IMR-90 (cell line): ENCODE results near the gene NXPH4. TPM values are rescaled to one million over a fixed set of nuclear protein-coding genes. Genes with fewer than 3 reads are reported as not detected.

Experiments
- ATAC-seq: fragments of 200-7000 bp; cut with Tn5 transposase; 2 replicates; pipeline ENCODE4 v1.9.1; 2020; ENCODE audit warnings: low read depth, mild to moderate bottlenecking, moderate library complexity
- BruUV-seq: library from RNA; stranded (reverse); fragments of 400-500 nt; replicated peaks from 2 replicates; lab custom pipeline; 2021; lab: Mats Ljungman, UMichigan
- CTCF ChIA-PET: fragments of 300-600 bp; formaldehyde crosslinking; extraction: SDS; loops from one replicate; lab custom pipeline; 2021; ENCODE audit warnings: antibody characterized with exemption; lab: Yijun Ruan, JAX
- POLR2A ChIA-PET: fragments of 300-600 bp; sonication (Branson Sonifier 250); formaldehyde crosslinking; loops from one replicate; lab custom pipeline; 2022; ENCODE audit warnings: antibody characterized with exemption; ENCODE audit not compliant: unreplicated experiment; lab: Charles Lee
- DNase-seq: peaks from one replicate; pipeline ENCODE4 v3.0.0; 2013
- H2AFZ ChIP-seq: replicated peaks from 2 replicates; pipeline ENCODE3; 2013; ENCODE audit warnings: low read length, mild to moderate bottlenecking; ENCODE audit not compliant: poor library complexity
- H2AK5ac ChIP-seq: 2 replicates; pipeline ENCODE4 v1.6.1; 2013; ENCODE audit warnings: low read depth, low read length, inconsistent platforms
- H2AK9ac ChIP-seq: replicated peaks from 2 replicates; pipeline ENCODE3; 2013; ENCODE audit warnings: mild to moderate bottlenecking, low read depth, low read length, moderate library complexity; ENCODE audit not compliant: poor library complexity
- H2BK120ac ChIP-seq: 2 replicates; pipeline ENCODE4 v1.6.1; 2013; ENCODE audit warnings: low read depth, low read length, inconsistent platforms
- H2BK15ac ChIP-seq: 3 replicates; pipeline ENCODE4 v1.6.1; 2013; ENCODE audit warnings: low read depth, low read length, inconsistent platforms
- H2BK20ac ChIP-seq: 2 replicates; pipeline ENCODE4 v1.6.1; 2013; ENCODE audit warnings: low read depth, mild to moderate bottlenecking, inconsistent platforms, low read length, moderate library complexity
- H2BK5ac ChIP-seq: 2 replicates; pipeline ENCODE4 v1.6.1; 2013; ENCODE audit warnings: mild to moderate bottlenecking, low read depth, low read length, inconsistent platforms; ENCODE audit not compliant: poor library complexity, severe bottlenecking
- H3K14ac ChIP-seq: replicated peaks from 2 replicates; pipeline ENCODE4 v1.6.1; 2013; ENCODE audit warnings: low read depth, low read length, inconsistent platforms
- H3K18ac ChIP-seq: 2 replicates; pipeline ENCODE4 v1.6.1; 2013; ENCODE audit warnings: low read depth, low read length, control low read depth
- H3K23ac ChIP-seq: 2 replicates; pipeline ENCODE4 v1.6.1; 2013; ENCODE audit warnings: low read depth, low read length, inconsistent platforms
- H3K27ac ChIP-seq: 2 replicates; pipeline ENCODE4 v1.5.1; 2013; ENCODE audit warnings: mild to moderate bottlenecking, control low read depth, low read length; ENCODE audit not compliant: insufficient read depth
- H3K27me3 ChIP-seq: 2 replicates; pipeline ENCODE4 v1.6.1; 2013; ENCODE audit warnings: low read length; ENCODE audit not compliant: control insufficient read depth, insufficient read depth
- H3K36me3 ChIP-seq: 2 replicates; pipeline ENCODE4 v1.6.1; 2013; ENCODE audit warnings: low read length, mixed read lengths; ENCODE audit not compliant: control insufficient read depth, insufficient read depth
- H3K4ac ChIP-seq: 2 replicates; pipeline ENCODE4 v1.6.1; 2013; ENCODE audit warnings: low read depth, low read length, inconsistent platforms
- H3K4me1 ChIP-seq: 2 replicates; pipeline ENCODE4 v1.6.1; 2013; ENCODE audit warnings: low read length, mixed read lengths; ENCODE audit not compliant: control insufficient read depth, insufficient read depth
- H3K4me2 ChIP-seq: 2 replicates; pipeline ENCODE4 v1.6.1; 2013; ENCODE audit warnings: low read depth, mild to moderate bottlenecking, control low read depth, low read length, moderate library complexity
- H3K4me3 ChIP-seq: 2 replicates; pipeline ENCODE4 v1.5.1; 2013; ENCODE audit warnings: low read depth, mild to moderate bottlenecking, control low read depth, low read length, moderate library complexity; ENCODE audit not compliant: insufficient read depth
- H3K56ac ChIP-seq: 2 replicates; pipeline ENCODE4 v1.6.1; 2013; ENCODE audit warnings: low read length, inconsistent platforms; ENCODE audit not compliant: insufficient read depth; ENCODE audit errors: extremely low read depth
- H3K79me1 ChIP-seq, 2 experiments: 2 replicates each; pipeline ENCODE4 v1.6.1; 2013; ENCODE audit warnings: low read length in 2 of 2, inconsistent platforms in 1 of 2, low read depth in 1 of 2
- H3K9ac ChIP-seq: 2 replicates; pipeline ENCODE4 v1.6.1; 2013; ENCODE audit warnings: low read depth, low read length, control low read depth
- H3K9me1 ChIP-seq: 2 replicates; pipeline ENCODE4 v1.6.1; 2013; ENCODE audit warnings: low read length, inconsistent platforms; ENCODE audit not compliant: insufficient read depth
- H3K9me3 ChIP-seq: 2 replicates; pipeline ENCODE4 v1.6.1; 2013; ENCODE audit warnings: low read length; ENCODE audit not compliant: control insufficient read depth, insufficient read depth
- H4K20me1 ChIP-seq: 2 replicates; pipeline ENCODE4 v1.6.1; 2013; ENCODE audit warnings: low read length, inconsistent platforms; ENCODE audit not compliant: insufficient read depth
- H4K5ac ChIP-seq: 2 replicates; pipeline ENCODE4 v1.6.1; 2013; ENCODE audit warnings: mild to moderate bottlenecking, low read depth, low read length, control low read depth
- H4K8ac ChIP-seq, 2 experiments: 2 replicates each; pipeline ENCODE4 v1.6.1; 2013; ENCODE audit warnings: low read depth in 2 of 2, low read length in 2 of 2, control low read depth in 1 of 2, inconsistent platforms in 1 of 2
- H4K91ac ChIP-seq: 2 replicates; pipeline ENCODE4 v1.6.1; 2013; ENCODE audit warnings: low read depth, low read length, inconsistent platforms; ENCODE audit not compliant: insufficient read depth
- BHLHE40 ChIP-seq: fragments of 150-350 bp; IDR thresholded peaks from 2 replicates; pipeline ENCODE4 v1.6.1; 2016; ENCODE audit warnings: mild to moderate bottlenecking, low read depth, low read length
- CEBPB ChIP-seq: IDR thresholded peaks from 2 replicates; pipeline ENCODE4 v1.6.1; 2012; ENCODE audit warnings: low read depth, low read length, improper control_type of control experiment
- CHD1 ChIP-seq: IDR thresholded peaks from 2 replicates; pipeline ENCODE4 v1.6.1; 2012; ENCODE audit warnings: low read depth, low read length, improper control_type of control experiment
- MAFK ChIP-seq: IDR thresholded peaks from 2 replicates; pipeline ENCODE4 v1.6.1; 2012; ENCODE audit warnings: low read depth, low read length, improper control_type of control experiment
- MAZ ChIP-seq: IDR thresholded peaks from 2 replicates; pipeline ENCODE4 v1.6.1; 2012; ENCODE audit warnings: low read depth, mild to moderate bottlenecking, low read length, improper control_type of control experiment, moderate library complexity, borderline replicate concordance
- MXI1 ChIP-seq: IDR thresholded peaks from 2 replicates; pipeline ENCODE4 v1.6.1; 2012; ENCODE audit warnings: low read depth, mild to moderate bottlenecking, low read length, moderate library complexity, borderline replicate concordance
- NFE2L2 ChIP-seq: fragments of 150-350 bp; IDR thresholded peaks from 2 replicates; pipeline ENCODE4 v1.6.1; 2016; ENCODE audit warnings: low read depth, mild to moderate bottlenecking, low read length
- RAD21 ChIP-seq: IDR thresholded peaks from 2 replicates; pipeline ENCODE4 v1.6.1; 2012; ENCODE audit warnings: low read length, improper control_type of control experiment
- RCOR1 ChIP-seq: IDR thresholded peaks from 2 replicates; pipeline ENCODE4 v1.6.1; 2012; ENCODE audit warnings: mild to moderate bottlenecking, low read length, improper control_type of control experiment; ENCODE audit not compliant: insufficient replicate concordance
- RFX5 ChIP-seq: IDR thresholded peaks from 2 replicates; pipeline ENCODE4 v1.8.0; 2012; ENCODE audit warnings: low read depth, mild to moderate bottlenecking, low read length, moderate library complexity
- SMC3 ChIP-seq: fragments of 150-350 bp; IDR thresholded peaks from 2 replicates; pipeline ENCODE4 v1.6.1; 2016; ENCODE audit warnings: low read depth, mild to moderate bottlenecking, antibody characterized with exemption, low read length, moderate library complexity
- WGBS, 2 experiments: methylation state at CpG; one replicate each; pipeline versions ENCODE4 v1.1.5 to v1.1.7; 2013; ENCODE audit warnings: missing lambda C conversion rate in 2 of 2; ENCODE audit not compliant: insufficient read length in 1 of 2; ENCODE audit errors: extremely low coverage in 2 of 2; 5-methylcytosine and 5-hydroxymethylcytosine counted together
- dilution Hi-C: fragments of 300-500 bp; cut with HindIII; formaldehyde crosslinking; loops from one replicate; pipeline ENCODE4 v1.14.3; 2018; ENCODE audit warnings: low sequenced_read_pairs; ENCODE audit not compliant: unreplicated experiment
- in situ Hi-C: fragments of 300-500 bp; cut with MboI; formaldehyde crosslinking; loops from 3 replicates; pipeline ENCODE4 v1.14.3; 2019; ENCODE audit warnings: low sequenced_read_pairs, inconsistent platforms, mixed read lengths
- intact Hi-C: fragments of 100-400 bp; cut with micrococcal nuclease; formaldehyde crosslinking; loops from 2 replicates; pipeline ENCODE4 v1.10.0; 2022
- polyA plus RNA-seq, 3 experiments: library from polyadenylated mRNA; depleted of rRNA; stranded (reverse); fragments of >200 nt; gene quantifications; 2 replicates each; pipeline ENCODE4 v1.2.3, GENCODE V29; 2012; ENCODE audit warnings: low replicate concordance in 1 of 3
- total RNA-seq: library from RNA; depleted of rRNA; stranded (reverse); fragments of >200 nt; gene quantifications from 2 replicates; pipeline ENCODE4 v1.2.3, GENCODE V29; 2012
- TF ChIP-seq, protein P1 (sequence below): fragments of 150-350 bp; IDR thresholded peaks from 2 replicates; pipeline ENCODE4 v1.6.1; 2017; ENCODE audit warnings: mild to moderate bottlenecking, antibody characterized with exemption, low read length, low read depth
- TF ChIP-seq, protein P2 (sequence below): fragments of 150-350 bp; IDR thresholded peaks from 2 replicates; pipeline ENCODE4 v1.6.1; 2016; ENCODE audit warnings: low read depth, mild to moderate bottlenecking, low read length, moderate library complexity, borderline replicate concordance
- TF ChIP-seq, protein P3 (sequence below): conservative IDR thresholded peaks from 2 replicates; pipeline ENCODE4 v1.5.1; 2012; ENCODE audit warnings: mild to moderate bottlenecking, low read depth, low read length, improper control_type of control experiment

NXPH4 gene
- total and polyA plus RNA-seq, 2 of the 4 experiments (the other 2 are of a cell fraction), result 0.36 to 3.8 TPM

DNA sequence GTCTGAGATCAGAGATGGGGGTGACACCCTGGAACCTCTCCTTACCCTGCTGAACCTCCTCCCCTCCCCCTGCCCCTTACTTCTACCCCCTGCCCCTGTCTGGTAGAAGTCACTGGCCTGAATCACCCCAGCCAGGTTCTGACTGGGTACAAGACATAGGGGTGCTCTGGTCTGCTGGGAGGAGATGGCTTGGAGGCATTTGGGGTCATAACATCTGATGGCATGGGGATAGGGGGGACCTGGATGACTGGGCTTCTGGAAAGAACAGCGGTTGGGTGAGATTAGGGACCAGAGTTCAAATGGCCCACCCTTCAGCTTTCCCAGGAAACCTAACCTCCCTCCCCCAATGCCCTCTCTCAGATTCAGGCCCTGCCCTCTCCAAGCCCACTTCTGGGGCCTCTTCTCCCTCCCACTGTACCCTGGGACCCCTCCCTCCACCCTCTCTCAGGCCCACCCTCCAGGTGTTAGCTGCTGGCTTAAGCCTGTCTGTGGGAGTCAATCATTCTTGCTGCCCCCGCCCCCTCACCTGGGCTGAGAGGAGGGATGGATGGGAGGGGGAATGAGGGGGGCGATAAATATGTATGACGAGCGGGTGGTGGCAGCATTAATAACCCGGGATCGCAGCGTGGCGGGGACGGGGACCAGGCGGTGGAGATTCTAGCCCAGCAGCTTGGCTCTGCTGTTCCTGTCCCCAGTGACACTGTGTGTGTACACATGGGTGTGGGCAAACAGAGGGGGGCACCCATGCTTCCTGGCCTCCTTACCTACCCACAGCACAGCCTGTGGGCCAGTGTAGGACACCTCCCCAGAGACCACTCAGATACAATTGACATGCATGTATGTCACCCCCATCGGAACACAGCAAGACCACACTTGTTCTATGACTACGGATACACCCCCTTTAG, 5.9 kb downstream of the NXPH4 start:
- Histone ChIP-seq H3K4ac (no peak overlapping the region), H2BK15ac (no peak overlapping the region), H3K14ac (no peak overlapping the region), H3K23ac (no peak overlapping the region), H3K56ac (no peak overlapping the region), H3K9me3 (no peaks in the 10 kb centered on the region), H2BK20ac (no peak overlapping the region), H3K4me1 (peaks cover 4% of the 10 kb centered on the region; the same call in 1 of the 2 replicates), H2AK9ac (no peak overlapping the region), H3K79me1 (peaks cover 0 to 2% of the 10 kb centered on the region in 2 experiments; a peak in 1 of 4 replicates), H3K27me3 (peaks cover 55% of the 10 kb centered on the region), H2BK120ac (no peak overlapping the region), H3K4me3 (no peak overlapping the region), H3K36me3 (no peaks in the 10 kb centered on the region), H4K20me1 (peaks cover 14% of the 10 kb centered on the region), H4K91ac (no peak overlapping the region), H2AFZ (no peak overlapping the region), H3K27ac (no peak overlapping the region), H4K8ac (no peak overlapping the region), H4K5ac (no peak overlapping the region), H2AK5ac (no peak overlapping the region), H3K9ac (no peak overlapping the region), H2BK5ac (no peak overlapping the region), H3K9me1 (0 out of 2 replicates have a peak, but pooled peaks cover under 1% of the 10 kb centered on the region), H3K4me2 (no peak overlapping the region), H3K18ac (no peak overlapping the region)
- CTCF ChIA-PET, result no interaction called here
- BruUV-seq, result no TSS peak
- intact Hi-C loops (no loop called here), in situ Hi-C loops (no loop called here), dilution Hi-C loops (no loop called here)
- POLR2A ChIA-PET, result no interaction called here
- DNase-seq (no peak), ATAC-seq (no peak)
- WGBS, 2 experiments, result 74% methylated on average over 5 of the region's 13 CpGs; no CpG with 5 or more reads in 1 of the 2 experiments
- TF ChIP-seq MAZ (no peak), RFX5 (no peak), CHD1 (no peak), RAD21 (no peak), RCOR1 (no peak), MAFK (no peak), MXI1 (no peak), CEBPB (no peak), BHLHE40 (no peak), NFE2L2 (no peak), SMC3 (no peak)
- TF ChIP-seq, protein P1, sequence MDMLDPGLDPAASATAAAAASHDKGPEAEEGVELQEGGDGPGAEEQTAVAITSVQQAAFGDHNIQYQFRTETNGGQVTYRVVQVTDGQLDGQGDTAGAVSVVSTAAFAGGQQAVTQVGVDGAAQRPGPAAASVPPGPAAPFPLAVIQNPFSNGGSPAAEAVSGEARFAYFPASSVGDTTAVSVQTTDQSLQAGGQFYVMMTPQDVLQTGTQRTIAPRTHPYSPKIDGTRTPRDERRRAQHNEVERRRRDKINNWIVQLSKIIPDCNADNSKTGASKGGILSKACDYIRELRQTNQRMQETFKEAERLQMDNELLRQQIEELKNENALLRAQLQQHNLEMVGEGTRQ, result no peak
- TF ChIP-seq, protein P2, sequence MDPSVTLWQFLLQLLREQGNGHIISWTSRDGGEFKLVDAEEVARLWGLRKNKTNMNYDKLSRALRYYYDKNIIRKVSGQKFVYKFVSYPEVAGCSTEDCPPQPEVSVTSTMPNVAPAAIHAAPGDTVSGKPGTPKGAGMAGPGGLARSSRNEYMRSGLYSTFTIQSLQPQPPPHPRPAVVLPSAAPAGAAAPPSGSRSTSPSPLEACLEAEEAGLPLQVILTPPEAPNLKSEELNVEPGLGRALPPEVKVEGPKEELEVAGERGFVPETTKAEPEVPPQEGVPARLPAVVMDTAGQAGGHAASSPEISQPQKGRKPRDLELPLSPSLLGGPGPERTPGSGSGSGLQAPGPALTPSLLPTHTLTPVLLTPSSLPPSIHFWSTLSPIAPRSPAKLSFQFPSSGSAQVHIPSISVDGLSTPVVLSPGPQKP, result no peak
- TF ChIP-seq, protein P3, sequence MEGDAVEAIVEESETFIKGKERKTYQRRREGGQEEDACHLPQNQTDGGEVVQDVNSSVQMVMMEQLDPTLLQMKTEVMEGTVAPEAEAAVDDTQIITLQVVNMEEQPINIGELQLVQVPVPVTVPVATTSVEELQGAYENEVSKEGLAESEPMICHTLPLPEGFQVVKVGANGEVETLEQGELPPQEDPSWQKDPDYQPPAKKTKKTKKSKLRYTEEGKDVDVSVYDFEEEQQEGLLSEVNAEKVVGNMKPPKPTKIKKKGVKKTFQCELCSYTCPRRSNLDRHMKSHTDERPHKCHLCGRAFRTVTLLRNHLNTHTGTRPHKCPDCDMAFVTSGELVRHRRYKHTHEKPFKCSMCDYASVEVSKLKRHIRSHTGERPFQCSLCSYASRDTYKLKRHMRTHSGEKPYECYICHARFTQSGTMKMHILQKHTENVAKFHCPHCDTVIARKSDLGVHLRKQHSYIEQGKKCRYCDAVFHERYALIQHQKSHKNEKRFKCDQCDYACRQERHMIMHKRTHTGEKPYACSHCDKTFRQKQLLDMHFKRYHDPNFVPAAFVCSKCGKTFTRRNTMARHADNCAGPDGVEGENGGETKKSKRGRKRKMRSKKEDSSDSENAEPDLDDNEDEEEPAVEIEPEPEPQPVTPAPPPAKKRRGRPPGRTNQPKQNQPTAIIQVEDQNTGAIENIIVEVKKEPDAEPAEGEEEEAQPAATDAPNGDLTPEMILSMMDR, result no peak
